PC-9 (cell line): ENCODE measurements around the gene ULK1.
"Not testable (repeated sequence)": the region's sequence is repeated elsewhere in the genome, so short reads cannot be mapped to it uniquely, and the experiment has no call there.

Experiments used
- CTCF ChIP-seq: fragments of 200-600 bp; sonication (generic); conservative IDR thresholded peaks from 2 replicates; pipeline ENCODE4 v1.6.1; 2017; ENCODE audit warnings: mixed run types, antibody characterized with exemption, mild to moderate bottlenecking, moderate library complexity
- EZH2 ChIP-seq: fragments of 200-600 bp; sonication (generic); IDR thresholded peaks from 2 replicates; pipeline ENCODE4 v1.8.0; 2017; ENCODE audit warnings: antibody characterized with exemption, low read depth

GRCh38 chr12:131948713-131949430 lies 54.5 kb downstream of the ULK1 start:
- not testable (repeated sequence) for TF ChIP-seq CTCF, EZH2
